RWPE1 (cell line): ENCODE results near the gene CACNA2D3.

Experiments
- CTCF ChIA-PET: fragments of 350-600 bp; sonication (Branson Sonifier 250); formaldehyde crosslinking; extraction: SDS; loops from one replicate; lab custom pipeline; 2021; lab: Yijun Ruan, JAX
- POLR2A ChIA-PET: fragments of 400-600 bp; formaldehyde crosslinking; extraction: SDS; loops from one replicate; lab custom pipeline; 2020; ENCODE audit warnings: antibody characterized with exemption; ENCODE audit not compliant: low non-redundant PET; lab: Yijun Ruan, JAX
- DNase-seq: peaks from one replicate; pipeline ENCODE4 v3.0.0; 2012; ENCODE audit warnings: low spot score
- H3K27ac ChIP-seq: fragments of 450-650 bp; 2 replicates; pipeline ENCODE4 v1.5.1; 2017
- CTCF ChIP-seq: fragments of 450-650 bp; conservative IDR thresholded peaks from 2 replicates; pipeline ENCODE4 v1.5.1; 2017; ENCODE audit warnings: low read depth, mild to moderate bottlenecking

Gene CACNA2D3

DNA sequence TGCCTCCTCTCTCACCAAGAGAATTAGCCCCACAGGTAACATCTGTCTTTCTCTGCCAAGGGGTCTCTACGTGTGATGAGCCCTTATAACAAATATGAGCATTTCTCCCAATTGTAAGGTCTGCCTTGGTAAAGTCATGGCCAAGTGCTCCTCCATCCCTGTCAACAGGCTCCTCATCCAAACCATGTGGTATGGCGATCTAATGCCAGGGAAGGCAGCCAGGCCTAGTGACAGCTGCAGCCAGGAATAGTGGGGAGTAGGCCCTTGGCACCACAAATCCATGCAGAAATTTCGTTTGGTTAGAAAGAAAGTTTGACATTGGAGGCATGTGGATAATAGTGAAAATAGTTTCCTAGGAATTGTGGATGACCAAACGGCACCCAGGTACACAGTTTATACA is 810.3 kb downstream of the CACNA2D3 start:
- no peak overlapping the region for H3K27ac ChIP-seq
- TF ChIP-seq CTCF, result no peak
- no peak for DNase-seq
- CTCF ChIA-PET, result no interaction called here
- POLR2A ChIA-PET, result no interaction called here

- TF ChIP-seq CTCF, result no peak
- H3K27ac ChIP-seq, result no peak overlapping the region
- ChIA-PET POLR2A (no interaction called here), CTCF (no interaction called here)
- no peak for DNase-seq
Measured at GRCh38 chr3:54935869-54936268, 813.5 kb downstream of the CACNA2D3 start.

GRCh38 chr3:54936561-54936960 is 814.2 kb downstream of the CACNA2D3 start:
- no peak for TF ChIP-seq CTCF
- no peak for DNase-seq
- no peak overlapping the region for H3K27ac ChIP-seq
- ChIA-PET CTCF (no interaction called here), POLR2A (no interaction called here)

DNA sequence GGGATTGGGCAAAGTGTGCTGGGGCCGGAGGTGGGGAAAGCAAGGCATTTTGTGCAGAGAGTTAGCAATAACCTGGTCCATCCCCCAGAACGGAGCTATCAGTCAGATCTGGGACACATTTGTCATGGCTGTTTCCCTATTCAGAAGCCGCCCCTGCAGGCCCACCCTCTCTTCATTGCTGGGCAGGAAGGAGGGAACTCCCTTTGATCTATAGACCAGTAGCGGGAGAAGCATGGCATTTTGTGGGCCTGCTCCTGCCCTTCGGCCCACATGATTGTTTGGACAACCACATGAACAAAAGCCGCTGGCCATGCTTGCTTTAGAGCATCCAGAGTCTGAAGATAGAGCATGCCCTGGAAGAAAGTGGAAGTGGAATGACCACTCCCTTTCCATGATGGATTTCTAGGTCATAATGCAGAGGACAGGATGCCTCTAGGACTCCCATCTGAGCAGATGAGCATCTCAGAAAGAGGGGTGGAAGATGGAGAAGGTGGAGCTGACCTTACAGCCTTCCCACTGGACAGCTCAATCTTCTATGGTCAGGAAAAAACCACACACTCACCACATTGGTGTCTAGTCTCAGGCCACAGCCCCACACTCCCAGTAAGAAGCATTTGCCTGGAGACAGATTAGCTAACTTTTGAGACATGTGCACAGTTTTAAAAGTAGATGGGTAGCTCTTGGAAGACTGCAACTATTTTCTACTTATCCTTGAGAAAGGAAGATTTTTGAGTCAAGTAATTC is 817.4 kb downstream of the CACNA2D3 start:
- TF ChIP-seq CTCF, result no peak
- no peak for DNase-seq
- CTCF ChIA-PET, result no interaction called here
- H3K27ac ChIP-seq, result no peak overlapping the region
- POLR2A ChIA-PET, result no interaction called here

DNA sequence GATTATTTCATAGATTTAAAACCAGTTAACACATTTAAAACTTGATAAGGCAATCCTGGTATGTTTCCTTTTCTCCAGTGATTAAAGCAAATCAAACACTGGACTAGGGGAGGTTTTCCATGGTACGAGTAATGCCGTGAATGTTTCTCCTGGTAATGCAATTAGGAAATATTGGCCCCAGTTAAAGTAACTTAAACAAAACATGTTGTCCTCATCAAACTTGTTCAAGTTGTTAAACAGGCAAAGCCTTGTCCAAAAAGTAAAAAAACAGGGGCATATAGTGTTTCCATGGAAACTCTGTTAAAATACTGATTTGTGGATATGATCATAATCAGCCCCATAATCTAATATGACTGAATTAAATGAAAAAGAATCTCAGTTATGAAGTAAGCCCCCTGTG is 818.6 kb downstream of the CACNA2D3 start:
- DNase-seq, result no peak
- H3K27ac ChIP-seq, result no peak overlapping the region
- ChIA-PET CTCF (no interaction called here), POLR2A (no interaction called here)
- TF ChIP-seq CTCF, result no peak

GRCh38 chr3:54941690-54942362 is 819.5 kb downstream of the CACNA2D3 start:
- ChIA-PET CTCF (no interaction called here), POLR2A (no interaction called here)
- H3K27ac ChIP-seq, result no peak overlapping the region
- no peak for DNase-seq
- TF ChIP-seq CTCF, result no peak
